ENCODE results near the gene ABCA2. TPM values are rescaled to one million over a fixed set of nuclear protein-coding genes. Genes with fewer than 3 reads are reported as not detected.
"Not testable (repeated sequence)": the region's sequence is repeated elsewhere in the genome, so short reads cannot be mapped to it uniquely, and the experiment has no call there.

ABCA2 gene
- total RNA-seq, 1 donor, result 20.3 TPM

DNA sequence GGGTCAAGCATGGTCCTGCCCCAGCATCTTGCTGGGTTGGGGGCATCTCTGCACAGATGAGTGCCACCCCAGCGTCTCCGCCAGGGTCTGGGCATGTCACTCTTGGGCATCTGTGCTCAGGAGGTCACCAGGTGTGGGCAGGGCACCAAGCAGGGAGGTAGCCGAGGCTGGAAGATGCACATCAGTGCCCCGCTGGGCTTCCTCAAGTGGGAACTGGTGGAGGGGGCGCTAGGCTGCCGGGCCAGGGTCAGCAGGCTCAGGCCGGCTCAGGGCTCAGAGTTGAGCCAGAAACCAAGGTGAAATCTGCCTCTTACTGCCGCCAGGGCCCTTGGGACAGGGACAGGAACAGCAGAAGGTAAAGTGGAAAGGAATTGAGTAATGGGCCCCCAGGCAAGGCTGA, 7.9 kb upstream of the ABCA2 start:
- no peak overlapping the region for H2AFZ ChIP-seq (ENCODE audit: low read length)
- no peak overlapping the region for H3K27ac ChIP-seq (ENCODE audit: low read depth, low read length)
- peaks cover 3% of the 10 kb centered on the region for H4K20me1 ChIP-seq (ENCODE audit: insufficient read depth, low read length)
- H3K9me3 ChIP-seq (ENCODE audit: low read depth, low read length), result no peaks in the 10 kb centered on the region
- no peaks in the 10 kb centered on the region for H3K4me1 ChIP-seq (ENCODE audit: insufficient read depth, low read length)
- no peak overlapping the region for H3K4me2 ChIP-seq (ENCODE audit: insufficient read depth, low read length)
- no peaks in the 10 kb centered on the region for H3K79me2 ChIP-seq (ENCODE audit: insufficient read depth, low read length)
- H3K27me3 ChIP-seq (ENCODE audit: insufficient read depth, low read length), result no peaks in the 10 kb centered on the region
- peaks cover 5% of the 10 kb centered on the region for H3K36me3 ChIP-seq (ENCODE audit: insufficient read depth, low read length)
- DNase-seq (ENCODE audit: insufficient read length, low spot score, missing footprints), result no peak
- TF ChIP-seq CTCF (IDR thresholded peaks at IDR 0.05; ENCODE audit: extremely low read depth, low read depth, low read length), result no peak
- no peak overlapping the region for H3K4me3 ChIP-seq (ENCODE audit: insufficient read depth, low read length)

- H3K4me3 ChIP-seq (ENCODE audit: insufficient read depth, low read length), result no peak overlapping the region
- no peaks in the 10 kb centered on the region for H3K9me3 ChIP-seq (ENCODE audit: low read depth, low read length)
- no peaks in the 10 kb centered on the region for H3K79me2 ChIP-seq (ENCODE audit: insufficient read depth, low read length)
- no peaks in the 10 kb centered on the region for H3K4me1 ChIP-seq (ENCODE audit: insufficient read depth, low read length)
- DNase-seq (ENCODE audit: insufficient read length, low spot score, missing footprints), result no peak
- H2AFZ ChIP-seq (ENCODE audit: low read length), result no peak overlapping the region
- TF ChIP-seq CTCF (IDR thresholded peaks at IDR 0.05; ENCODE audit: extremely low read depth, low read depth, low read length), result peak; percentile 26
- H3K27ac ChIP-seq (ENCODE audit: low read depth, low read length), result no peak overlapping the region
- H3K27me3 ChIP-seq (ENCODE audit: insufficient read depth, low read length), result no peaks in the 10 kb centered on the region
- H3K36me3 ChIP-seq (ENCODE audit: insufficient read depth, low read length), result peaks cover 5% of the 10 kb centered on the region
- peaks cover 3% of the 10 kb centered on the region for H4K20me1 ChIP-seq (ENCODE audit: insufficient read depth, low read length)
- no peak overlapping the region for H3K4me2 ChIP-seq (ENCODE audit: insufficient read depth, low read length)
Observed at GRCh38 chr9:137035507-137035834, 7.4 kb upstream of the ABCA2 start.

- peak; percentile 88 for TF ChIP-seq CTCF (IDR thresholded peaks at IDR 0.05; ENCODE audit: extremely low read depth, low read depth, low read length)
- peaks cover 5% of the 10 kb centered on the region for H3K36me3 ChIP-seq (ENCODE audit: insufficient read depth, low read length)
- H2AFZ ChIP-seq (ENCODE audit: low read length), result no peak overlapping the region
- no peaks in the 10 kb centered on the region for H3K79me2 ChIP-seq (ENCODE audit: insufficient read depth, low read length)
- peak overlapping the region; percentile 44 for H3K4me2 ChIP-seq (ENCODE audit: insufficient read depth, low read length)
- H3K4me1 ChIP-seq (ENCODE audit: insufficient read depth, low read length), result no peaks in the 10 kb centered on the region
- no peaks in the 10 kb centered on the region for H3K27me3 ChIP-seq (ENCODE audit: insufficient read depth, low read length)
- H3K9me3 ChIP-seq (ENCODE audit: low read depth, low read length), result no peaks in the 10 kb centered on the region
- H3K27ac ChIP-seq (ENCODE audit: low read depth, low read length), result no peak overlapping the region
- H3K4me3 ChIP-seq (ENCODE audit: insufficient read depth, low read length), result no peak overlapping the region
- DNase-seq (ENCODE audit: insufficient read length, low spot score, missing footprints), result peak; percentile 99
- peaks cover 3% of the 10 kb centered on the region for H4K20me1 ChIP-seq (ENCODE audit: insufficient read depth, low read length)
Observed at GRCh38 chr9:137034709-137035506, 6.9 kb upstream of the ABCA2 start.

DNA sequence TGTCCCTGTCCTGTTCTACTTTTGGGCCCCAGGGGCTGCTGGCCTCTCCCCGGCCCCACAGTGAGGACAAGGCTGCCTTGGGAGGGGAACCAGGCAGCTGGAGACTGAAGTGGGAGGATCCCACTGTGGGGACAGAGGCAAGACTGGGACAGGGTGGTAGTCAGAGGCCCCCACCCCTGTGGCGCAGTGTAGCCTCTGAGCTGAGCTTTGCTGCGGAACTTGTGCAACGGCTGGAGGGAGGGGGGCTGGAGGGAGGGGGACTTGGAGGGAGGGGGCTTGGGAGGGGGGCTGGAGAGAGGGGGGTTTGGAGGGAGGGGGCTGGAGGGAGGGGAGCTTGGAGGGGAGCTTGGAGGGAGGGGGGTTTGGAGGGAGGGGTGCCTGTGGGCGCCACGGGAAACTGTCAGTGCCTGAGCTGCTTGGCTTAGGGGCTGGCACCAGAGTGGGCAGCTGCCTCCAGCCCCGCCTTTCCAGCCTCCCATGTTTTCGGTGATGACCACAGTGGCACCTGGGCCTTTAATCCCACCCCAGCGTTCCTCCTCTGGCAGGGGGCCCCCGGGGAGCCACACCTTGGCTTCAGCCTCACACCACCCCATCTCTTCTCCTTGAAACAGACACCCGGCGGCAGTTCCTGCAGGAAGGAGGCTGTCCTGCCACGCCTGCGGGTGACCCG, 6.1 kb upstream of the ABCA2 start:
- no peaks in the 10 kb centered on the region for H3K9me3 ChIP-seq (ENCODE audit: low read depth, low read length)
- no peak for DNase-seq (ENCODE audit: insufficient read length, low spot score, missing footprints)
- peaks cover 2% of the 10 kb centered on the region for H3K36me3 ChIP-seq (ENCODE audit: insufficient read depth, low read length)
- H3K4me3 ChIP-seq (ENCODE audit: insufficient read depth, low read length), result no peak overlapping the region
- H3K79me2 ChIP-seq (ENCODE audit: insufficient read depth, low read length), result no peaks in the 10 kb centered on the region
- H3K27ac ChIP-seq (ENCODE audit: low read depth, low read length), result no peak overlapping the region
- no peaks in the 10 kb centered on the region for H3K27me3 ChIP-seq (ENCODE audit: insufficient read depth, low read length)
- peaks cover under 1% of the 10 kb centered on the region for H3K4me1 ChIP-seq (ENCODE audit: insufficient read depth, low read length)
- H3K4me2 ChIP-seq (ENCODE audit: insufficient read depth, low read length), result no peak overlapping the region
- H4K20me1 ChIP-seq (ENCODE audit: insufficient read depth, low read length), result peaks cover 5% of the 10 kb centered on the region
- H2AFZ ChIP-seq (ENCODE audit: low read length), result no peak overlapping the region
- TF ChIP-seq CTCF (IDR thresholded peaks at IDR 0.05; ENCODE audit: extremely low read depth, low read depth, low read length), result no peak

DNA sequence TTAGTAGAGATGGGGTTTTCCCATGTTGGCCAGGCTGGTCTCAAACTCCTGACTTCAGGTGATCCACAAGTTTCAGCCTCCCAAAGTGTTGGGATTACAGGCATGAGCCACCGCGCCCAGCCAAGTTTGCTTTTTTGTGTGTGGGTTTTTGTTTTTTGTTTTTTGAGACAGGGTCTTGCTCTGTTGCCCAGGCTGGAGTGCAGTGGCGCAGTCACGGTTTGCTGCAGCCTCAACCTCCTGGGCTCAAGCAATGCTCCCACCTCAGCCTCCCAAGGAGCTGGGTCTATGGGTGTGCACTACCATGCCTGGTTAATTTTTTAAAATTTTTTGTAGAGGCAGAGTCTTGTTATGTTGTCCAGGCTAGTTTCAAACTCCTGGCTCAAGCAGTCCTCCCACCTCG, 5.4 kb upstream of the ABCA2 start:
- H3K4me2 ChIP-seq (ENCODE audit: insufficient read depth, low read length); H2AFZ ChIP-seq (ENCODE audit: low read length); H4K20me1 ChIP-seq (ENCODE audit: insufficient read depth, low read length); H3K79me2 ChIP-seq (ENCODE audit: insufficient read depth, low read length); DNase-seq (ENCODE audit: insufficient read length, low spot score, missing footprints); H3K4me1 ChIP-seq (ENCODE audit: insufficient read depth, low read length); H3K36me3 ChIP-seq (ENCODE audit: insufficient read depth, low read length); H3K27ac ChIP-seq (ENCODE audit: low read depth, low read length); H3K9me3 ChIP-seq (ENCODE audit: low read depth, low read length); H3K27me3 ChIP-seq (ENCODE audit: insufficient read depth, low read length); H3K4me3 ChIP-seq (ENCODE audit: insufficient read depth, low read length): not testable (repeated sequence)
